GM21526 (cell line): ENCODE data around the gene IQGAP2.
"Not testable (repeated sequence)": the region's sequence is repeated elsewhere in the genome, so short reads cannot be mapped to it uniquely, and the experiment has no call there.

Experiments used
- ATAC-seq: cut with Tn5 transposase; IDR thresholded peaks from one replicate; pipeline ENCODE4 v1.9.1; 2021; ENCODE audit warnings: moderate library complexity; ENCODE audit not compliant: unreplicated experiment, low FRiP score

Gene IQGAP2, protein sequence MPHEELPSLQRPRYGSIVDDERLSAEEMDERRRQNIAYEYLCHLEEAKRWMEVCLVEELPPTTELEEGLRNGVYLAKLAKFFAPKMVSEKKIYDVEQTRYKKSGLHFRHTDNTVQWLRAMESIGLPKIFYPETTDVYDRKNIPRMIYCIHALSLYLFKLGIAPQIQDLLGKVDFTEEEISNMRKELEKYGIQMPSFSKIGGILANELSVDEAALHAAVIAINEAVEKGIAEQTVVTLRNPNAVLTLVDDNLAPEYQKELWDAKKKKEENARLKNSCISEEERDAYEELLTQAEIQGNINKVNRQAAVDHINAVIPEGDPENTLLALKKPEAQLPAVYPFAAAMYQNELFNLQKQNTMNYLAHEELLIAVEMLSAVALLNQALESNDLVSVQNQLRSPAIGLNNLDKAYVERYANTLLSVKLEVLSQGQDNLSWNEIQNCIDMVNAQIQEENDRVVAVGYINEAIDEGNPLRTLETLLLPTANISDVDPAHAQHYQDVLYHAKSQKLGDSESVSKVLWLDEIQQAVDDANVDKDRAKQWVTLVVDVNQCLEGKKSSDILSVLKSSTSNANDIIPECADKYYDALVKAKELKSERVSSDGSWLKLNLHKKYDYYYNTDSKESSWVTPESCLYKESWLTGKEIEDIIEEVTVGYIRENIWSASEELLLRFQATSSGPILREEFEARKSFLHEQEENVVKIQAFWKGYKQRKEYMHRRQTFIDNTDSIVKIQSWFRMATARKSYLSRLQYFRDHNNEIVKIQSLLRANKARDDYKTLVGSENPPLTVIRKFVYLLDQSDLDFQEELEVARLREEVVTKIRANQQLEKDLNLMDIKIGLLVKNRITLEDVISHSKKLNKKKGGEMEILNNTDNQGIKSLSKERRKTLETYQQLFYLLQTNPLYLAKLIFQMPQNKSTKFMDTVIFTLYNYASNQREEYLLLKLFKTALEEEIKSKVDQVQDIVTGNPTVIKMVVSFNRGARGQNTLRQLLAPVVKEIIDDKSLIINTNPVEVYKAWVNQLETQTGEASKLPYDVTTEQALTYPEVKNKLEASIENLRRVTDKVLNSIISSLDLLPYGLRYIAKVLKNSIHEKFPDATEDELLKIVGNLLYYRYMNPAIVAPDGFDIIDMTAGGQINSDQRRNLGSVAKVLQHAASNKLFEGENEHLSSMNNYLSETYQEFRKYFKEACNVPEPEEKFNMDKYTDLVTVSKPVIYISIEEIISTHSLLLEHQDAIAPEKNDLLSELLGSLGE (N-terminal part only)

GRCh38 chr5:76402886-76403765 lies at the start of gene IQGAP2:
IQGAP2 (plus strand) TSS chr5:76403285; CDS start chr5:76403546, 261 bp downstream.
- peak; percentile 63 for ATAC-seq

DNA sequence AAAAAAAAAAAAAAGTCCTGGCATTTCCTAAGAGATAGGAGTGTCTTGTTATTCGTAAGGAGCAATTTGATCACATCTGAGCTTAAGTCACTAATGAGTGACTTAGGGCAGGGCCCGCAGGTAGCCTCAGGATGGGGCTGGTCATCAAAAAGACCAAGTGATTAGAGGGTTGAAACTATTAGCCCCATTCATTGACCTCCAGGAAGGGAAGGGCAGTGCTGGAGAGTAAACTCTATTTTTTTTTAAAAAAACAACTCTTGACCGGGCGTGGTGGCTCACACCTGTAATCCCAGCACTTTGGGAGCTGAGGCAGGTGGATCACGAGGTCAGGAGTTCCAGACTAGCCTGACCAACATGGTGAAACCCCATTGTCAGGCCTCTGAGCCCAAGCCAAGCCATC lies 46.2 kb upstream of the IQGAP2 start:
- ATAC-seq, result no peak

GRCh38 chr5:76363352-76364225 lies 39.5 kb upstream of the IQGAP2 start:
- no peak for ATAC-seq

GRCh38 chr5:76364226-76364589 lies 38.9 kb upstream of the IQGAP2 start:
- ATAC-seq, result no peak

DNA sequence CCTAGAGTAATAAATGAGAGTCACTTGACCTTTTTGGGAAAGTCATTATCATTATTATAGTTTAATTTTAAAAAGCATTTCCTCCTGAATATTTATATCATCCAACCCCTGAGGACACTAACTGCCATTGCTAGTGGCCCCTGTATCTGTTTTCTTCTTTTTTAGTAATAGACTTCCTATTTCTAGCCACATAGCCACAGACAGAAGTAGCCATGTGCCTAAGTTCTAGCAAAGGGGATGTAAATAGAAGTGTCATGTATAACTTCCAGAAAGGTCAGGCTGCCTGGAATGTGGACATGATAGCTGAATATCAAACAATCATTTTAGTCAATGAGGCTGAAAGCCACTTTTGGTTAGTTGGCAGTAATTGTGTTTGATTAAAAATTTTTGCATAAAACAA lies 37.5 kb upstream of the IQGAP2 start:
- no peak for ATAC-seq

GRCh38 chr5:76366596-76366995 lies 36.5 kb upstream of the IQGAP2 start:
- no peak for ATAC-seq

- no peak for ATAC-seq
These were observed 35.3 kb upstream of the IQGAP2 start for GRCh38 chr5:76367623-76368371.

- ATAC-seq, result no peak
These were observed 34.1 kb upstream of the IQGAP2 start for GRCh38 chr5:76368941-76369340.

- ATAC-seq, result not testable (repeated sequence)
These were observed 33.4 kb upstream of the IQGAP2 start for GRCh38 chr5:76369668-76370067.

DNA sequence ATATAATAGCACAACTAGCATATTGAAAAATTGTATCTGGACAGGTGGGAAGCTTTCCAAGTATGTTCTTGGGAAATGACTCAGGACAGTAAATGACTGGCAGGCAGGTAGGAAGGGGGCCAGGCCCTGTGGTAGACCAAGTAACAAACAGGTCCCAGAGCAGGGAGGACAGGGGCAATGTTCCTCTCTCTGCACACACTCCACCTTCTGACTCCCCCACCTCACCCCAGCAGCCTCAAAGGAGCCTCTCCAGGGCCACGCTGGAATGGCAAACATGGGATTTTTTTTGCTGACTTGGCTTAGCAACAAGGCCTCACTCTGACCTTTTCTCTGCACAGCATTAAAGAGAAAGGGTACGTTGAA lies 31.1 kb upstream of the IQGAP2 start:
- no peak for ATAC-seq

- ATAC-seq, result no peak
These were observed 30.6 kb upstream of the IQGAP2 start for GRCh38 chr5:76372323-76373054.

DNA sequence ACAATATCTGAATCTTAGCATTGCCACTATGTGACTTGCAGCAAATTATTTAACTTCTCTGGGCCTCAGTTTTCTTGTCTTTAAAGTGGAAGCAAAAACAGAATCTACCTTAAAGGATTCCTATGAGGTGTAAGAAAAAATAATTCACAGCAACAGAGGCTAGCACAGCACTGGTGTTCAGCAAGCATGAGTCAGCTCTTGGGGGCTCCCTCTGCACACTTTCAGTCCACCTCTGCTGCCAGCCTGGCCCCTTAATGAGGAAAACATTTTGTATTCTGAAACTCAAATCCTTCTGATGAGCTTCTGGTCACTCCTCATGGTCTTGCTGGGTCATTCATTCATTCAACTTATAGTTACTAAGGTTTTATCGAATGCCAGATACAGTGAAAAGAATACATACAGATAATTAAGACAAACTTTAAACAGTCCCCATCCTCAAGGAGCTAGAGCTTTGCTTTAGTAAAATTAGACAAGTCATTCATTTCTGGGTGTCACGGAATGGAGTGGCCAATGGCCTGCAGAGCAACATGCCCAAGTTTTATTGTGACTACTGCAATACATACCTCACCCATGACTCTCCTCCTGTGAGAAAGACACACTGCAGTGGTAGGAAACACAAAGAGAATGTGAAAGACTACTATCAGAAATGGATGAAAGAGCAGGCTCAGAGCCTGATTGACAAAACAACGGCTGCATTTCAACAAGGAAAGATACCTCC lies 26.8 kb upstream of the IQGAP2 start:
- no peak for ATAC-seq

DNA sequence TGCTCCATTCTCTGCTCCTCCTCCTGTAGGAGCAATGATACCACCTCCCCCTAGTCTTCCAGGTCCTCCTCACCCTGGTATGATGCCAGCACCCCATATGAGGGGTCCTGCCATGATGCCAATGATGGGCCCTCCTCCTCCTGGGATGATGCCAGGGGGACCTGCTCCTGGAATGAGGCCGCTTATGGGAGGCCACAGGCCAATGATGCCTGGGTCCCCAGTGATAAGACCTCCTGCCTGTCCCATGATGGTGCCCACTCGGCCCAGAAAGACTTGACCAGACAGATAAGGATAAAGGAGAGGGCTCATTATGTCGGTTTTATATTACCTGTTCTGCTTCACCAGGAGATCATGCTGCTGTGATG lies 26.2 kb upstream of the IQGAP2 start:
- no peak for ATAC-seq

DNA sequence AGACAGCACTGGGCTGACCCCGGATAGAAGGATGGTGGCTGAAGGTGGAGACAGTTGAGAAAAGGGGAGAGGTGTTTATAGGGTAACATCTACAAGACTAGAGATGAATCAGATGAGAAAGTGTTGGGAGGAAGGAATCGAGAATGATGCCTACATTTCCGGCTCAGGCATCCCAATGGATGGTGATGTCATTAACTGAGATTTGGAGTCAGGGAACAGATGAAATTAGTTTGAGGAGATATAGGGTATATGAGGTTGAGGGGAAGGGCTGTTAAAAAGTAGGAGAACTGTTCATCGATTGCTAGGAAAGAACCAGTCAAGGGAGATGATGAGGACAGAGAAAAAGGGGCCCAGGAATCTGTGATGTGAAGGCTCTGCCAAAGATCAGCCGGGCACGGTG lies 24.7 kb upstream of the IQGAP2 start:
- no peak for ATAC-seq

DNA sequence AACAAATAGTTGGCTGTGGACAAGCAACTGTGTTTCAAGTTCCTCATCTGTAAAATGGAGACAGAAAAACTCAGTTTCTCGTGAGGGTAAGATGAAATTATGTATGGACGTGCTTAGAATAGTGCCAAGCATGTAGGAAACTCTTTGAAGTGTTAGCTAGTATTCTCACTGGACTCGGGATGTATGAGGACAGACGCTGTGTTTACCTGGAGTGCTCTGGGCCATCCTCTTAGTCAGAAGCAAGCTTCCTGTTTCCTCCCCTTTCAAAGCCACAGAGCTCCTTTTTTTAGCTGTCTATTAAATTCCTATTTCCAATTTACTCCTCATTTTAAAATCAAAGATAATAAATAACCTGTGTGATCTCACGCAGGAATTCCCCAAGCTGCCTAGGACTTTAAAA lies 23.8 kb upstream of the IQGAP2 start:
- no peak for ATAC-seq

DNA sequence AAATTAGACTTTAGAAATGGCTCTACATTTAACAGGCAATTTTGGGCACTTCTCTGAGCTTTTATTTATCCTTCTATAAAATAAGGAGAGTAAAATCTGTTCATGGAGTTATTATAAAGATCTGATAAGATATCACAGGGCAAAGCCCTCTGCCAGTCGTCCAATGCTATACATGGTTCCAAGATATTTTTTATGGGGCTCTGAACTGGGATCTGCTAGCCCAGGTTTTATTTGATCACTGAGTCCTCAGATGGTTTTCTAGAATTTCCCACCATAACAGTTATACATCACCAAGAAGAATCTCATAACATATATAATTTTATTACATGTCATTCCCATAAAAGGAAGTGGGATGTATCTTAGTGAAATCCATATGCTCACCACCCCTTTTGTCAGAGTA lies 23.2 kb upstream of the IQGAP2 start:
- no peak for ATAC-seq
